ENCODE measurements around the gene TOX2.

The TOX2 gene

GRCh38 chr20:43957392-43957791 is 42.7 kb downstream of the TOX2 start:
- DNase-seq (ENCODE audit: low read depth in 2 of 2) = no peak

DNA sequence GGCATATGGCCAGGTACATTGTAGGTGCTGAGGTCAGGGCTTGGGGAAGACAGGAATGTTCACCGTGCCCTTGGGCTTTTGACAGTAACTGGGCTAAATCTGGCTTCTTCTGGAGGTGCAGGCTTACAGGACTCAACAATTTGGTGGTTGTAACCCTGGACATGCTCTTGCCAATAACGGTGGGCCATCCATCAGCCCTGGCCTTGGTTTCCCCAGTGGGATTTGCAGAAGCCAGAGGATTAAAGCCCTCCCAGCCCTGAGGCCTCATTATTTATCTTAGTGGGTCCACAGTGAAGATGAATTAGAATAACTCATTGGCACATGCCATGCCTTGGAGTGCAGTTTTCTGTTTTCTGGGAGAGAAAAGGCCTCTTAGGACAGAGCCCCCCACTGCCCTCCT is 44.0 kb downstream of the TOX2 start:
- no peak for DNase-seq (ENCODE audit: low read depth in 2 of 2)

GRCh38 chr20:43959079-43959919 is 44.6 kb downstream of the TOX2 start:
- DNase-seq (ENCODE audit: low read depth in 2 of 2) = no peak

- DNase-seq (ENCODE audit: low read depth in 2 of 2) = no peak
Measured at GRCh38 chr20:43959920-43960227, 45.2 kb downstream of the TOX2 start.

- no peak for DNase-seq (ENCODE audit: low read depth in 2 of 2)
Measured at GRCh38 chr20:43960231-43960630, 45.6 kb downstream of the TOX2 start.

GRCh38 chr20:43961116-43961515 is 46.5 kb downstream of the TOX2 start:
- DNase-seq (ENCODE audit: low read depth in 2 of 2) = no peak

DNA sequence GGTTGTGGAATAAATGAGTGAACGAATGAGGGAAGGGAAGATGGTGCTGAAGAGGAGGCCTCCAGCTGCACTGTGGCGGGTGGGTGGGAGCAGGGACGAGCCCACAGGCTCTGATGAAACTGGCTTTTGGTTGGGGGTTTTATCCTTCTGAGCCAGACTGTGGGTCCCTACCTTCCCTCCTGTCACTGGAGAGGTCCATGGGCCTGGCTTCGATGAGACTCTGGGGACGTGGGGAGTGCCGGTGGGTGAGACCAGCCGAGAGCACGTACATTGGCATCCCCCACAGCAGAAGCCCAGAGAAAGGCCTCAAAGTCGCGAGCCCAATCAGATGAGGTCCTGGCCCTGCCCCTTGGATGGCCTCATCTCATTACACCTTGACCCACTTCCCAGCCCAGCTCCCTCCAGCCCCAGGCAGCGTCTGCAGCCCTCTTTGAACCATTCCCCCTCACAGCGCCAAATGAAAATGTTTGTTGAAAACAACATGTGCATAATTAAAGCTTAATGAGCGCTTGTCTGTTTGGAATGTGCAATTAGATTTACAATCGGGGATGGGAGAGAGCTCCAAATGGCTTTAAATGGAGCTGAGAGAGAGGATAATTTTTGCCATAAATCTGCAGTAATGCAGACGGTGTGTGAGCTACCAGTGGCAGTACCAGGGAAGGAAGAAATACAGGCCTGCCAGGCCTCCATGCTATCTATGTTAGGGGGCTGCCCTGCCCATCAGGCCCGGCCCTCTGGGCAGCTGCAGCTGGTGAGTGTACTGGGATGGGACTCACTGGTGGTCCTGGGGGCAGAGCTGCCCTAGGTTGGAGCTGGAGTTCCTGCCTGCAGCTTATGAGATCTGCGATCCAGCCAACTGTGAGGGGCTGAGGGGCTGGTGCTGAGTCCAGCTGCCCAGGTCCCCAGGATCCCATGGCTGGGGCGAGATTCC is 47.2 kb downstream of the TOX2 start:
- no peak for DNase-seq (ENCODE audit: low read depth in 2 of 2)

DNA sequence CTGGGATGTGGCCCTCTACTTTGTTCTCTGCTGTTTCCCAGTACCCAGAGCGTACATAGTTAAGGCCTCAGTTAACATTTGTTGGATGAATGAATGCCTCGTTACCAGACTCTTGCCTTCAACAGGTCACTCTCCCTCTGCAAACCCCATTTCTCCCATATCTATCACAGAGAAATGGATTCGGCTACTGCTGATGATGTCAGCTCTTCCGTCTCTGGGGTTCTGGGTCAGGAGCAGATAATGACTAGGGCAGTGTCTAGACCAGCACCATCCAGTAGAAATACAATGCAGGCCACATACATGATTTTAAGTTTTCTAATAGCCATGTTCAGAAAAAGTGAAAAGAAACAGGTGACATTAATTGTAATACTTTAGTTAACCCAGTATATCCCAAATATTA is 47.9 kb downstream of the TOX2 start:
- DNase-seq (ENCODE audit: low read depth in 2 of 2) = no peak

- no peak for DNase-seq (ENCODE audit: low read depth in 2 of 2)
Measured at GRCh38 chr20:43963233-43963632, 48.6 kb downstream of the TOX2 start.

- no peak for DNase-seq (ENCODE audit: low read depth in 2 of 2)
Measured at GRCh38 chr20:43963872-43964791, 49.5 kb downstream of the TOX2 start.

DNA sequence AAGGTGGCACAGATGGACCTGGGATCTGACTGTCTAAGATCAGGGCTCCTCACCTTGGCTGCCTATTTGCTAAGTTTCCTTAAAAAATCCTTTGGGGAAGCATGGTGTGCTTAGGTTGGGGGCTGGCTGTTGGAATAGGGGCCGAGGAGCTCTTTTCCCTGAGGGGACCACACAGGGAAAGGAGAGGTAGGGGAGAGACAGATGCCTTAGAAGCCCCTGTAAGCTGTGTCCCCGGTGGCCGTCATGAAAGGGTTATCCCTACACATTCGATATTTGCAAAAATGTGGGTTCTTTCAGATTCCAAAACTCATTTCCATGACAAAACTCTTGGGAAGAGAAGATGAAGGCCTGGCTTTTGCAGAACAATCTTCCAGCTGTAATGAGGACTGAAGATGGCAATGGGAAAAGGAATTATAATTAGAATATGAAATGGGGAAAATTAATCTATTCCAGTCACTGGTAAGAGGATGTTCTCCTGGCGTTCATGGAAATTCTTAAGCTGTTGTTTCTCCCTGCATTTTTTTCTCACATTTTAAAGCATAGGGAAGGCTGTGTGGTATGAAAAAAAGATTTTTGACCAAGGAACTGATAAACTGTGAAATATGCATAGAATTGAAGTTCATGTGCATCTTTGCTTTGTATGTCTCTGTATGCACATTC is 53.8 kb downstream of the TOX2 start:
- no peak for DNase-seq (ENCODE audit: low read depth in 2 of 2)

DNA sequence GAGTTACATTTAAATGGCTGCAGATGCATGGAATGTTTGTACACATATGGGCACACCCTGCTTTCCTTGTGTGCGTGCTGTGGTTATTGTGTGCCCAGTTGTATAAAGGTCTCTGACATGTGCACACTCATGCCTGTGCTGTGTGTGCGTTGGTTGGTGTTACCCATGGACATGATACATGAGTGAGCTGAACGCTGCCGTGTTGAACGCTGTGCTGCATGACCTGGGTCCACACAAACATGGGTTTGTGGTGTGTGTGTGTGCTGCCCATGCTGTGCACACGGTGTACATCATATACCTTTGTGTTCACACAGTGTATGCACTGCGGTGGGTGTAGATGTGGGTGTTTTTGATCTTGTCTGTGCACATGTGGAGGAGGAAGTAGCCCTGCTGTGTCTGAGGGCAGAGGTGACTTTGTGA is 54.4 kb downstream of the TOX2 start:
- DNase-seq (ENCODE audit: low read depth in 2 of 2) = no peak

GRCh38 chr20:43969501-43970182 is 55.0 kb downstream of the TOX2 start:
- DNase-seq (ENCODE audit: low read depth in 2 of 2) = no peak

DNA sequence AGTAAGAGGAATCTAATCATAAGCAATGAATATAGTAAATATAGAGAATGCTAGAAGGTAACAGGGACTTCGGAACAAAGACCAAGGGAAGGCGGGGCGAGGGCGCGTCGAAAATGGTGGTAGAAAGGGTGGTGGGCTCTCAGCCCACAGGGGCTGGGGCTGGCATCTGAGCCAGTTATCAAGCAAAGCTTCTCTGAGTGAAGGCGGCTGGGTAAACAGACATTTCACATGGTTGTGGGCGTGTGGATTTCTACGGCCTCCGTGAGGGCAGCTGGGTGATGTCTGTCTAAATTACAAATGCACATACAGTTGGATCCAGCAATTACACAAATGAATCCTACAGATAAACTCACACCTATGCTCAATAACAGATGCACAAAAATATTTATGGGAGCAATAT is 56.6 kb downstream of the TOX2 start:
- DNase-seq (ENCODE audit: low read depth in 2 of 2) = no peak

DNA sequence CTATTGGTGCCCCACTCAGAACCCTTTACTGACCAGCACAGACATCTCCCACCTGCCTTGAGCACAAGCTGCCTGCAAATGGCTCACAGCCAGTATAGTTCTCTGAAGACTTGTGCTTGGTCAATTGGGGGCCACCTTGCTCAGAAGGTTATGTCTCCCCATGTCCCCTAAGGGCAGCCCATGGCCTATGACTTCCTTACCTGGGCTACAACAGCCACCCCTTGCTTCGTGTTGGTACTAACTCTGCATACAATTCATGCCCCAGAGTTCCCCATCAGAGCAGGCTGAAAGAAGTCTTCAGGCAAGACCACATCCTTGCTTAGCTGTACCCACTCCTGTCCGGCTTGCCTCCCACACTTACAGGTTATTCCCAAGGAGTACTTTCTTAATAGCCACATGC is 57.4 kb downstream of the TOX2 start:
- no peak for DNase-seq (ENCODE audit: low read depth in 2 of 2)

GRCh38 chr20:43972692-43973091 is 58.0 kb downstream of the TOX2 start:
- no peak for DNase-seq (ENCODE audit: low read depth in 2 of 2)

DNA sequence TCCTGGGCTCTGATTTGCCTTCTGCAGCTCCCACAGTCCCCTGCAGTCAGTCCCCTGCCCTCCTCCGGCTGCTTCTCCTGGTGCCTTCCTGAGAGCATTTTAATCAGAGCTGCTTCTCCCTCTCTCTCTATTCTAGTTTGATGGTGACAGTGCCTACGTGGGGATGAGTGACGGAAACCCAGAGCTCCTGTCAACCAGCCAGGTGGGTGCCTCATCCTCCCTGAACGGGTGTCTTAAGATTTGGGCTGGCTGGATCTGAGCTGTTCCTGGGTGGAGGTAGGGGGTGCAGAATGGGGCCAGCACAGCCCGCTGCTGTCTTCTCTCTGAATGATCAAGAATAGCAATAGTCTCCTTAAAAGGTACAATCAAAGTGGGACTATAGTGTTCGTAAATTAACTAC is 58.6 kb downstream of the TOX2 start:
- no peak for DNase-seq (ENCODE audit: low read depth in 2 of 2)

GRCh38 chr20:43973671-43974450 is 59.2 kb downstream of the TOX2 start:
- DNase-seq (ENCODE audit: low read depth in 2 of 2) = no peak

- DNase-seq (ENCODE audit: low read depth in 2 of 2) = no peak
Measured at GRCh38 chr20:43974695-43975094, 60.0 kb downstream of the TOX2 start.
